ENCODE results near the gene BASP1.

Gene BASP1

DNA sequence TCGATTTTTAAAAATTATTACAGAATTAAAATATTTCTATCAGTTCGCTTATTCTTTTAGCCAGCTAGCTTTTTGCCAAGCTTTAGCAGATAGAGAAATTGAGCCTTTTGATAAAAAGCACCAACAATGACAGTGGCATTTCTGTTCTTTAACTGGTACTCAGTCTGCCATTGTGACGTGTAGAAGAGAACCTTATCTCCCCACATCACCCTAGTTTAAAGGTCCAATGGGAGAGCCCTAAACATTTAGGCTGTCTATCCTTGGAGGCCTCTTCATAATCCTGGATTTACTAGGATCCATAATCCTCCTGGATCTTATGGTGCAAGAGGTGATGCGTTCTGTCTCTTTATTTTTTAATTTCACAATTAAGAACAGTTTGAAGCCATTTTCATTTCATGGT is 3.0 kb downstream of the BASP1 start:
- DNase-seq (ENCODE audit: low read depth, low spot score) = no peak
- H3K27ac ChIP-seq = no peak overlapping the region

DNA sequence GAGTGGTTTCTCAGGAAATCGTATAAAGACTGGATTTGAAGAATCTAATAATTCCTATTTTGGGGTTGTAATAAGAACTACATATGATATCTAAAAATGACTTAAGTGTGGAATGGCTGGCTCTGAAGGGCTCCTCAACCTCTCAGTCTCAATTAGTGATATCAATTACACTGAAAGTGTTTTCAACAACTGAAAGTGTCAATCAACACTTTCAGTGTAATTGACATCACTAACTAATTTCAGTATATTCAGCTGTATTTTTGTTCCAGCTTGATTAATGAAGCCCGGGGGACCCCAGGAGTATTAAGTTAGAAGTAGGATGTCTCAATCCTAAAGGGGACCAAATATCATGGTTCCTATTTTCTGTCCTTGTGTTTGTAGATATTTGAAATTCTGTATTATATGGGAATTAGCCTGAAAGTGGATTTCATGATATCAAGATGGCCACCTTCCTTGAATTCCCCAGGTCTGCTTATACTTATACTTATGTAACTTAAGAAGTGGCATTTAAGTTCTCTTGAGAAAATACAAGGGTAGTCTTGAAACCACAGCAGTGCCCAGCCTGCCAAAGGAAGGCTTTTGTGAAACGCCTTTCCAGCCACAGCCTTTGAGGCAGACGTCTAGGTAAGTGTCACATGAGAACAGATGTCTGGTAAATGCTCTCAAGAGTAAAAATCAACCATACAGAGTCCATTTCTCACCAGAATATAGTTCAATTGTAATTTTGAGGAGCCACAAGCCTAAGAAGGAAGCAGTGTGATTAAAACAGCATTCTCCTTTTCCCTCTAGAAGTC is 4.6 kb downstream of the BASP1 start:
- H3K27ac ChIP-seq = peak overlapping the region; percentile 0
- DNase-seq (ENCODE audit: low read depth, low spot score) = no peak

DNA sequence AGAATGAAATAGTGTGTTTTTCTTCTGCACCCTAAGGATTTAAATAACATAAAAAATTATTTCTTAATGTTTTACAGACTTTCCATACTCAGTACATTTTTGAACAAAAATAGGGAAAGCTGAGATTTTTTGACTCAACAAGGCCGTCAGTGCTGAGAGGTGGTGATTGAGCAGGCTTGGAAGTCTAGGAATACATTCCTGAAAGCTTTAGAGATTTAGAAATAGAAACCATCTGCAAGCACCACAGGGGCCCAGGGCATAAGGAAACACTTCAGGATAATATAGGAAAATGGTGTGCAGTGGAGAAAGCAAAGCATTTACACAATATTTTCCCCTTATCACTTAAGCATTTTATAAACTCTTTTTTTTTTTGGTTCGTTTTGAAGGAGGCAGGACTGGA is 5.2 kb downstream of the BASP1 start:
- peak overlapping the region; percentile 0 for H3K27ac ChIP-seq
- DNase-seq (ENCODE audit: low read depth, low spot score) = no peak

DNA sequence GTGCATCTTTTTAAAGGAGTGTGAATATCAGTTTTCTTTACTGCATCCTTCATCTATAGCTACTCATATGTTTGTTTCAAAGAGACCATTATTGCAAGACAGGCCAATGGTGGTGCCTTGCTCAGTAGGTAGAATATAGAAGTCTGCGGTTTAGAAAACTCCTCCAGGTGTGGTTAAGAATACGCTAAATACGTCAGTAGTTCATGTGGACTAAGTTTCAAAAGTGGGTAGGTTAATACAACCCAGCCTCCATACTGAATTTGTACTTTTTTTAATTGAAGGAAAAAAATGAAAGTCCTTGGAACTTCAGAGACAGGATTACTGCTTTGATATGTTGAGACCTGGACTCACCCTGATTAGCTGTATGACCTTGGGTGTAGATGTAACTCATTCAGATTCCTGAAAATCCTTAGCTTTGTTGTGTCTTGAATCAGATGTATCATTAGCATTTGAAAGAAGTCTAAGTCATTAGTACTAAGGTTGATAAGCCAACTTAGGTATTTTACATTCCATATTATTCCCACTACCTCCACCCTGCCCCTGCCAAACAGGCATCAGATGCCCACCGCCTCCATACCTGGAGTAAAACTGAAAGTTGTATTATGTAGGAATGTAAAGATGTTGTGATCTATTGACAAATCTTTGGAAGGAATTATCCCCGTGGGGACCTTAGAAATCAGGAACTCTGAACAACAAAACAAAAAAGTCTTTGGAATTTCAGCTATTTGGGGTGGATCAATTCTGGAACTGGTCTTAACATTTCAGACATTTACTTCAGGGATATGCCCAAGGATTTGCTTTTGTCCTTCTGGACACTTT is 6.1 kb downstream of the BASP1 start:
- no peak for DNase-seq (ENCODE audit: low read depth, low spot score)
- H3K27ac ChIP-seq = peak overlapping the region; percentile 18

DNA sequence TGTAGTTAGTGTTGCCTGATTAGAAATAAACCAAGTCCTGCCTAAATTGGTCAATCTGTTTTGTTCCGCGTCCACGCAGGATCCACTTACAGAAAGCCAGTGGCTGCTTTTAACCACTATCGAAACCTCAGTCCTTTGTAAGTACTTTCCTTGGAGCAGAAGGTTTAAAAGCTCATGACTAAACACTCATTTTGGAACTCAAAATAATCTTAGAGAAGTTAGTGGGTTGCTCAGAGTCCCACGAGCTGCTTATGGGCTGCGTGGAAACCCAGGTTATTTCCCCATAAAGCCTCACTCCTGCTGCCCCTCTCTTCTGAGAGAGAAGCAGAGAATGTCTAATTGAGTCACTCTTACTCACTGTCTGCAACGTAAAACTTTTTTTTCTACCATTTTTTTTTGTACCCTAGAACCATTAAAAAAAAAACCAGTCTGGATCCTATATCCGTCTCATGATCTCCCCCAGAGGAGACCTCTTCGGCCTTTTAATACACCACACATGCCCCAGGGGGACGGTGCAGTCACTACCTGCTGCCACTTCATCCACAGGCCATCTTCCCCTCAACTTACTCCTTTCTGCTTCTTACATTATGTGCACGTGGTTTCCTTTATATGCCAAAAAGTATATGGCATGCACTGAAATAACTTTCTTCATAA is 7.6 kb downstream of the BASP1 start:
- no peak for DNase-seq (ENCODE audit: low read depth, low spot score)
- peak overlapping the region; percentile 18 for H3K27ac ChIP-seq

DNA sequence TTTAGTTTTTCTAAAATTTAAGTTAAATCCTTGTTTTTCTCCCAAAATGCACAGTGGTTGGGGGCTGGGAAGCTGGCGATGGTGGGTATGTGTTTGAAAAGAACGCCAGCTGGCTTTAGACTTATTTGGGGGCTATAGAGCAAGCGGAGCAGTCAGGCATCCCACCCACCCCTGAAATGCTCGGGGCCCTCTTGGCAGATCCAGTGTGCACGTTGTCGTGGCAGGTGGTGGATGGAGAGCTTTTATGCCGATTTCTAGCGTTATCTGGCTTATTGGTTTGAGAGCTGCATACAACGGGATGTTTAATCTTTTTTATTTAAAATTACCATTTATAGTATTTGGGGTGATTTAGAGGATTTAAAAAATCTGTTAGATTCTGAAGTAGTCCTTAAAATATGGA is 8.1 kb downstream of the BASP1 start:
- no peak for DNase-seq (ENCODE audit: low read depth, low spot score)
- H3K27ac ChIP-seq = no peak overlapping the region

DNA sequence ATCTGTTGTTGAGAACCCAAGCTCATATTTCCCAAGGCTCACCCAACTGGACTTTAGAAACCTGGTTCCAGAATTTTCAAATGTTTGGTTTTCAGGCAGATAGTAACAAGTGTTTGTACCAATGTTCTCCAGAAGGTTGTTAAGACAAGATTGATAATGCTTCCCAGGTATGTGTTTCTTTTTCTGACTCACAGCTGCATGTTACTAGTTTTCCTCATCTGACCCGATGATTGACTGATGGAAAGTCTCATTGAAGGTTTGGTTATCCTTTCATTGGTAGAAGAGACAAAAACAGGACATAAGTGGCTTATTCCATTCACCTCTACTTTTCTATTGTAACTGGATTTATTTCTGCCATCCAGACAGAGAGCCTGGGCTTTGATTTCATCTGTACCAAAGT is 10.4 kb downstream of the BASP1 start:
- DNase-seq (ENCODE audit: low read depth, low spot score) = no peak
- H3K27ac ChIP-seq = peak overlapping the region; percentile 85

DNA sequence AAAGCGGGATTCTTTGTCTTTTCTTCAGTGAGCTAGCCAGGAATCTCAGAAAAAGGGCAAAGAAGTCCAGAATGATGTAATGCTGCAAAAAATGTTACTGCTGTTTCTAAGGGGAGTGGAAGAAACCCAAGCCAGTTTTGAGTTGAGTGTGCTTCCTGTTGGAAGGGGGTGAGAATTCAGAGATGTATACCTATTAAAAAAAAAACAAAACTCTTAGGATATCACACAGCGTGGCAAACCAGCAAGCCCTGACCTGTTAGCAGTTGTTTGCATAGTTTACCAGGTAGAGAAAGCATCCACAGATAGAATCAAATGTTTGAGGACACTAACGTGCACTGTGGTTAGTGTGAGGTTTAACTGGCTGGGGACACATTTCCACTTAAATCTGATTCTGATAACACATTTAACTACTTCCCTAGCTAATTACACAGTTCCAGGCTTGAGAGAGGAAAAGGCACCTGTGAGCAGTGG is 11.4 kb downstream of the BASP1 start:
- H3K27ac ChIP-seq = peak overlapping the region; percentile 85
- DNase-seq (ENCODE audit: low read depth, low spot score) = peak; percentile 60

DNA sequence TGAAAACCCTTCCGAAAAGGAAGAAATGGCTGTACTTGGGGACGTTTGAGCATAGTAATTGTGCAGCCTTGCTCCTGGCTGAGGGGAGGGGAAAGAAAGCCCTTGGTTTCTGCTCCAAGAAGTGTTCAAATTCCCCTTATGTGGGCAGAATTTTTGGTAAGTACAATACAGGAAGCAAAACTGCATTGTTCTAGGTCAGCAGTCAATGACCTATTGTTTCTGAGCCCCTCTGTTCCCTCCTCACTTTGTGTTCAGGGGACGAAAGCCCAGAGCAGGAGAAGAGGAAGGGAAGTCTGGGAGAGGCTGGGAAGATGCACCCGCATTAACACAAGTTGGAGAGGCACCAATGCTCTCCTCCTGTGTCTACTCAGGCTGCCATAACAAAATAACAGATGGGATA is 11.9 kb downstream of the BASP1 start:
- peak overlapping the region; percentile 85 for H3K27ac ChIP-seq
- no peak for DNase-seq (ENCODE audit: low read depth, low spot score)

DNA sequence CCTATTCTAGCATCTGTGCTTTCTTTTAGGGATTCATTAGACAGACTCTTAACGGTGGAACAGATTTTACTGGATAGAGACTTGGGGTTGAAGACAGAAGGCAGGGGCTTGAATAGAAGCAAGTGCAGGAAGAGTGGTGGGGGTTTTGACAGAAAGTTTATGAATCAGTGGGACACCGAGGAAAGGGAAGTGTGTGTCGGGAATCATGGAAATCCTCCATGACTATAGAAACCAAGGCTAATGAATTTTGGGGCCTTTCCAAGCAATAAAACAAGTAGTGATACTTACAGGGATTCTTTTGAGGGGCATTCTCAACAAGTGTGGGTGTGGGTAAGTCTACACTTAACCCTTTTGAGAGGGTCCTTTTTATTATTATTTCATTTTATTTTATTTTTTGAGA is 12.8 kb downstream of the BASP1 start:
- DNase-seq (ENCODE audit: low read depth, low spot score) = no peak
- H3K27ac ChIP-seq = no peak overlapping the region

DNA sequence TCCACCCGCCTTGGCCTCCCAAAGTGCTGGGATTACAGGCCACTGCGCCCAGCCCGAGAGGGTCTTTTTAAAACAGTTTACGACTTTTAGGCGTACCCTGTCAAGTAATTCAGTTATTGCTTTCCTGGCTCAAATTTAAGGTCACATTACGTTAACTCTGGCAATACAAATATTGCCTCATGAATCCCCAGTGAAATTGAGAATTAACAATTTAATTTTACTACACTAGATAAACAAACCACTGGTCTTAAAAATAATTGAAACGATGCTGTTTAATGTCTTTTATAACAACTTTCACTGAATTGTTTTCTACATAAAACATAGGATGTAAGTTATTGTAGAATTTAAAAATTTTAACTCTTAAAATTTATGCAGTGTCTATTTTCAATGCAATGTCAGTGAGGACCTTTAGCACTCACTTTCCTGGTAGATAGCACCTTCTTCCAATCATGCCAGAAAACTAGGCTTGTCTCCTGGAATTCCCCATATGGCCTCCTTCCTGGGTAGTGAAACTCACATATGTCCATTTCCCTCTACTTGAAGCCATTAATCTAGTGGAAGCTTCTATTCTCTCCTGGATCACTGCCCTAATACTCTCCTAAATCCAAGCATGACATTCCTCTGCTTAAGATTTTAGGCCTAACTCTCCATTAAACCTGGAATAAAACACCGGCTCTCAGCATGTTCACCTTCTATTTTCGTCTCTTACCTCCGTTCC is 13.5 kb downstream of the BASP1 start:
- H3K27ac ChIP-seq = no peak overlapping the region
- no peak for DNase-seq (ENCODE audit: low read depth, low spot score)

DNA sequence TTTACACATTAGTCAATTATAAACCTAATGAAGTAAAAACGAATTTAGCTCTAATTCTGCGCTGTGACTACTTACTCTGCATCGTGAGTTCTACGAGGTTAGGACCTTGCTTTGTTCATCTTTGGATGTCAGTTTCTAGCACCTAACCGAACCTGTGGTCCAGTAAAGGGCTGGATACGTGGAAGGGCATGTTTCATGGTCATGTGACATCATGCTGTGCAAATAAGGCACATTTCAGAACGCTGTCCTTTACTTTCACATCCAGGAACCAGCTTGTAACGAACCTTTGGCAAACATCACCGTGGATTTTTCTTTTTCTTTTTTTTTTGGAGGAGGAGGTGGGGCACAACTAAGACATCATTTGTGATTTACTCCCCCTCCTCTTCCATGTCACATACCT is 15.0 kb downstream of the BASP1 start:
- no peak overlapping the region for H3K27ac ChIP-seq
- DNase-seq (ENCODE audit: low read depth, low spot score) = no peak

DNA sequence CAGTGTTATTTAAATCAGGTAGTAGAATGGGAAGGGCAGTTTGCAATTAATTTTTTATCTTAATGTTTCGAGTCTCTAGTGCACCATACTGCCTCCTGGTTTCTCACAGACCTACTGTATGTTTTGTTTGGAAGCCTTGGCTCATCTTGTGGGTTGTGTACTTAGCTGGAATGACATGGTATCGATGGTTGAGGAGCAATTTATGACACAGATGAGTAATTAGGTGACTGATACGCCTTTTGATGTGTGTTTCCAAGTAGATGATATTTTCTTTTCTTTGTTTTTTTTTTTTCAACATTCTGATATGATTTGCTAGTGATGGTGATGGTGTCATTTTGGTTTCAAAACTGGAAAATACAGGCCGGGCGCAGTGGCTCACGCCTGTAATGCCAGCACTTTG is 16.1 kb downstream of the BASP1 start:
- no peak overlapping the region for H3K27ac ChIP-seq
- no peak for DNase-seq (ENCODE audit: low read depth, low spot score)

DNA sequence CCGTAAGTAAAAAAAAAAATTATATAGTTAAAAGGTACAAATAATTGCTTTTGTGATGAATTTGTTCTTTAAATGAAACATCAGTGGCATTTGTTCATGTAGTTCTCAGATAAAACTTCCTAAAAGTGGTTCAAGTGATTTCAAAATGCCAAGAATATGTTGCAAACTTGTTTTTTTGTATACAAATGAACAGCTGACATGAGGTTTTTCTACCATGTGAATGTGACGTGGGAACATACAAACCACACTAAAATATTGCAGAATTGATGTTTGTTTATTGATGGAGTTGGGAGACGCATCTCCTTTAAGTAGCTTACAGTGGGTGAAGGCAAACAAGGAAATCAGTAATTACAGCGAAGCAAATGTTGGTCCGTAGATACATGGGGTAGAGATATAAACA is 16.9 kb downstream of the BASP1 start:
- no peak overlapping the region for H3K27ac ChIP-seq
- DNase-seq (ENCODE audit: low read depth, low spot score) = no peak

DNA sequence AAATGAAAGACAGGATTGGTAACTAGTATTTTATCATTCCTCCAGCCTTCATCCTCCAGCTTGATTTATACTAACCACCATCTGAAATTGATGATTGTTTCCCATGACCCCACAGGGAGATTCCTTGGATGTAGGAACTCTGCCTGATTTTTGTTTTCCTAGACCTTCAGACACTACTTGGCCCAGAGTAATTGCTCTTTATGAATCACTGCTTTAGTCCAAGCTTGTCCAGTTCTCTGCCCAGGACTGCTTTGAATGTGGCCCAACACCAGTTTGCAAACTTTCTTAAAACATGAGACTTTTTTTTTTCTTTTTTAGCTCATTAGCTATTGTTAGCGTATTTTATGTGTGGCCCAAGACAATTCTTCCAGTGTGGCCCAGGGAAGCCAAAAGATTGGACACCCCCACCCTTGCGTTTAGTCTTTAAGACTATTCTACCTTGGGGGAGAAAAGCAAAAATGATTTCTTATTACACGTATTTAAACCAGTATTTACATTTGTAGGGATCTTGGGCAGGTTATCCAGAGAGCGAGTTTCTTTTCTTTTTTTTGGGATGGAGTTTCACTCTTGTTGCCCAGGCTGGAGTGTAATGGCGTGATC is 18.4 kb downstream of the BASP1 start:
- H3K27ac ChIP-seq = no peak overlapping the region
- DNase-seq (ENCODE audit: low read depth, low spot score) = no peak

DNA sequence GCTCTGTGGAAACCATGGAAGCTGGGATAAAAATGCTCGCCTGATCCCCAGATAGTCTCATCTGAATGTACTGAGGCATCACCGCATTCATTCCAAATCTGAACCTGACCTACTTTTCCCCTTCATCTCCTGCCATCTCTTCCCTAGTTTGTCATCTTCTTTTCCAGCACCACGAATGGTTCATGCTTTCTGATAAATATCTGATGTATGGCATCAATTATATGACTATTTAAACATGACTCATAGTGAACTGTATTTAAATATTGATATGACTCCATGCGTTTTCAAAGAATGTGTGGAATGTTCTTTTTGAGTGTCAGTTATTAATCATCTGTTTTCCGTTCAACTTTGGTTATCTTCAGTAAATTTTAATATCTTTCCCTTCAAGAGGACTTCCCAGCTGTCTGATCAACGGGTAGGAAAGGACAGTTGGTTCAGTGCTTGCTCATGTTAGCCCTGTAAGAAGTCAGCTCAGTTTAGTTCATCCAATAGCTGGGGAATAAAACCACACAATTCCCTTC is 21.1 kb downstream of the BASP1 start:
- no peak for DNase-seq (ENCODE audit: low read depth, low spot score)
- H3K27ac ChIP-seq = peak overlapping the region; percentile 45

DNA sequence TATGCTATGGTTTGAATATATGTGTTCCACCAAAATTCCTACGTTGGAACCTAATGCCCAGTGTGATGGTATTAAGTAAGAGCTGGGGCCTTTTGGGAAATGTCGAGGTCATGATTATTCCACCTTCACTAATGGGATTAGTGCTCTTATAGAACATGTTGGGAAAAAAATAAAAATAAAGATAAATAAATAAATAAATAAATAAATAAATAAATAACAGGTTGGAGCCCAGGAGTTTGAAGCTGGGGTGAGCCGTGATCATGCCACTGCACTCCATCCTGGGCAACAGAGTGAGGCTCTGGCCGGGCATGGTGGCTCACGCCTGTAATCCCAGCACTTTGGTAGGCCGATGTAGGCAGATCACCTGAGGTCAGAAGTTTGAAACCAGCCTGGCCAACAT is 22.5 kb downstream of the BASP1 start:
- H3K27ac ChIP-seq = no peak overlapping the region
- DNase-seq (ENCODE audit: low read depth, low spot score) = no peak

DNA sequence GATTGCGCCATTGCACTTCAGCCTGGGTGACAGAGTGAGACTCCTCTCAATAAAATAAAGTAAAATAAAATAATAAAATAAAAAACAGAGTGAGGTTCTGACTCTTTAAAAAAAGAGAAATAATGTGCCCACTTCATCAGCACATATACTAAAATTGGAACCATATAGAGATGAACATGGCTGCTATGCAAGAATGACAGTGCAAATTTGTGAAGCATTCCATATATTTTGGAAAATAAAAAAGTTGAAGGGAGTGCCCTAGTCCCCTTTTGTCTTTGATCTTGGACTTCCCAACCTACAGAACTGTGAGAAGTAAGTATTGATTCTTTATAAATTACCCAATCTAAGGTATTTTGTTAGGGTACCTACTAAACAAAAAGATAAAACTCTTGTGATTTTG is 23.1 kb downstream of the BASP1 start:
- DNase-seq (ENCODE audit: low read depth, low spot score) = no peak
- H3K27ac ChIP-seq = no peak overlapping the region

DNA sequence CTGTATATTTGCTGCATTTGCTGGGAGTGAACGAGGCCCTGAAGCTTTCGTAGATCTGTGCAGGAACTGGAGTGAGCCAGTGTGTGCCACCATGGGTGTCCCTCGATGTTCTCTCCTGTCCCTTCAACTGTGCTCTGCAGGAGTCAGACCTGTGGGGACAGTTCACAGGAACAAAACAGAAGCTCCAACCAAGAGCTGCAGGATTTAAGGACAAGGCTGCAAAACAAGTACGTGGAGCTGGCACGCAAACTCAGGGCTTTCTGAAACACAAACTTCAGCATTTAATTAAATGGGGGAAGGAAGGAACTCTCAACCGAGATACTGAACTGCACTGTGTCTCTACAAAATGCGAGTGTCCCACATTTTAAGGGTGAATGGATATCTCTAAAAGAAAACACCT is 24.2 kb downstream of the BASP1 start:
- DNase-seq (ENCODE audit: low read depth, low spot score) = no peak
- no peak overlapping the region for H3K27ac ChIP-seq

Data from epithelial cell of prostate (primary cell).